ENCODE measurements around the gene SMC4.
A peak's percentile ranks its signal among the peaks of the same experiment; 100 is the strongest.
"Not testable (repeated sequence)": the region's sequence is repeated elsewhere in the genome, so short reads cannot be mapped to it uniquely, and the experiment has no call there.

The SMC4 gene

DNA sequence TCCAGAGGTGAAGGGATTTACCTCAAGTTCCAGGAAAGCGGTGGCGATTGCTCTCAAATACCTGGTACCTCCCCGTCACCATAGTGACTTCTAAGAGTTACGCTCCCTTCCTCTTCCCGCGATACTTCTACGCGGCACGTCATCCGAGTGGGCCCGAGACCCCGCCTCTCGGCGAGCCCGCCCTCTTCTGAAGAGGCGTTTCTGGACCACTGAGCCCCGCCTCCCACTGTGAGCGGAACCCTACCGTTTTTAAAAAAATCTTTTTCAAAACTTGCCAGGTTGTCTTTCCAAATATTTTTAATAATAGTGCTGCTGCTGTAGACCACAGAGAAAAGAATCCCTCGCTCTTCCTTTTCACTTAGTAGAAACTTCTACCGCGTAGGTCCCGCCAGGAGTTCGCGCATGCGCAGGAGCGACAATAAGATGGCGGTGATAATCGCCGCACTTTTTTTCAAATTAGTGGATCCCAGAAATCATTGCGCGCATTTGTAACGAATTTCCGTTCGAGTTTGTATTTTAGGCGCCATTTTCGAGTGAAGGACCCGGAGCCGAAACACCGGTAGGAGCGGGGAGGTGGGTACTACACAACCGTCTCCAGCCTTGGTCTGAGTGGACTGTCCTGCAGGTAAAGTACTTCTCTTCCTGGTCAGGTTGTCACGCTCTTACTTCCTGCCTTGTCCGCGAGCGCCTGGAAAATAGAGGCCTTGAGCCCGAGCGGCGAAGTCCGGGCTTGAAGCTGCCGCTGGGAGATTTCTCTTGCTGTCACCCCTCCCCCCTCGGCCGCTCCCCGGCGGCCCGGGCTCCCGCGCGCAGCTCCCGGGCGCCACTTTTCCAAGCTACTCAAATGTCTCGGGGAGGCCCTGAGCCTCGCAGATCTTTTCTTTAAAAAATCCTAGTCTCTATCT lies at the start of gene SMC4, which contains the start of gene IFT80:
TSS of gene SMC4 (plus strand) at position 526 of the 905 bp plus-strand sequence. CDS start 1,177 bp downstream, outside the sequence.
TSS of gene IFT80 (minus strand) at position 101 of the 905 bp plus-strand sequence. CDS start 14,625 bp downstream, outside the sequence.
- DNase-seq (ENCODE audit: low spot score) = peak; percentile 97

GRCh38 chr3:160355826-160356225 lies 43.6 kb upstream of the SMC4 start:
- DNase-seq (ENCODE audit: low spot score) = peak; percentile 6

GRCh38 chr3:160362896-160363295 lies 36.6 kb upstream of the SMC4 start:
- not testable (repeated sequence) for DNase-seq (ENCODE audit: low spot score)

GRCh38 chr3:160365869-160366522 lies 33.5 kb upstream of the SMC4 start:
- DNase-seq (ENCODE audit: low spot score) = no peak

DNA sequence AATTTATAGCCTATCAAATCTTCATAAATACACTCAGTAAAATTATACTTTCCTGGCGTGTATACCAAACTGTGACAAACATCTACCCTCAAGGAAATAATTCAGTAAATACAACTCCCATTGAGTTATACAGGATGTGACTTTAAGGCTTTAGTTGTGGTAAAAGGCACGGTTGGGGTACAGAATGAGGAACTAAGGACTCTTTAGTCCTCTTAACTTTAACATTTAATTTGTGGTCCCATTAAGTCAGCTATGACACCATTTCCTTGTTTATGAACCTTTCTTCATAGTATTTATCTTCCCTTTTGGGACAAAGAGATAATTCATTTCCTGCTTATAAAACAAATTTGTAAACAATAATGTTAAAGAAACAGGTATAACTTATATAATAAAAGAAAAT lies 30.6 kb upstream of the SMC4 start:
- DNase-seq (ENCODE audit: low spot score) = no peak

DNA sequence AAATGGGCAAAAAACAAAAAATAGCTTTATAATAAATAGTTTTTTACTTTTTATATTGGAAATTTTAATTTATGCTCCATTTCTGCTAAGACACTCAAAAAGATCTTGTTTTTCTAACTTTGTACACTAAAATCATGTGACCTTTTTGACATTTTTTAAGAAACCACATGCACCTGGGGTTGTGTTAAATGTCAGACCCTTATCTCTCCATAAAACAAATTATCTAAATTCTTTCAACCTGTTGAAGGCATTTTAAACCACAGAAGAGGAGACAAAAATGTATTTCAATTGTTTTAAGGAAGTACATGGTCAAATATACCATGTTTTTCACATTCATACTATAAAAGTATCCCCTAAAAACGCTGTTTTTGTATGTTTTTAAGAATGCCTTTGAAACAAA lies 29.7 kb upstream of the SMC4 start:
- DNase-seq (ENCODE audit: low spot score) = no peak

DNA sequence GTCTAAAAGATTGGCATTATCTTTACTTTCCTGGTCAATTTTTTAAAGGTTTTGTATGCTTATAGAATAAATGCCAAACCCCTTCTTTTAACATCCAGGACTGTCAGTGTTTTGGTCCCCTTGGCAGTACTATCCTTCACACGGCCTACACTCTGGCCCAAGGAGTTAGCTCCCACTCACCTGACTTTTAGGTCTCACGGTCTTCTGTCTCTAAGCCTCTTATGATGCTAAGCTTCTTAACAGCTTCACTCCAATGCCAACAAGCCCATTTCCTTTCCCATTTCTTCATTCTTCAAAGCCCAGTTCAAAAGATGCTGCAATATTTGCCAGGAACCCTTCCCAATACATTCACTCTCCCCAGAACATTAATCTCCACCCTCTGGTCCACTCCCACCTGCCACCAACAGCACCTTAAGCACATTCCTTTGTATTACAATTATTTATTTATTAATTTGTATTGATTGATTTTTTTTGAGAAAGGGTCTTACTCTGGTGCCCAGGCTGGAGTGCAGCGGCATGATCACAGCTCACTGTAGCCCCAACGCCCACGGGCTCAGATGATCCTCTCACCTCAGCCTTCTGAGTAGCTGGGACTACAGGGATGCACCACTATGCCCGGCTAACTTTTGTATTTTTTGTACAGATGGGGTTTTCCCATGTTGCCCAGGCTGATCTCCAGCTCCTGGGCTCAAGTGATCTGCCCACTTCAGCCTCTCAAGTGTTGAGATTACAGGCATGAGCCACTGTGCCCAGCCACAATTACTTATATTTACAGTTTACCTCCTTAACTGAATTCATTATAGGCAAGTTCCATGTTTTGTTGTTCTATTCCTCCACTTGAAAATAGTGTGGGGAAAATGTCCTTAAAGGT lies 28.2 kb upstream of the SMC4 start:
- no peak for DNase-seq (ENCODE audit: low spot score)

- no peak for DNase-seq (ENCODE audit: low spot score)
These were observed 26.7 kb upstream of the SMC4 start for GRCh38 chr3:160372780-160373179.

- DNase-seq (ENCODE audit: low spot score) = no peak
These were observed 25.8 kb upstream of the SMC4 start for GRCh38 chr3:160373655-160374054.

DNA sequence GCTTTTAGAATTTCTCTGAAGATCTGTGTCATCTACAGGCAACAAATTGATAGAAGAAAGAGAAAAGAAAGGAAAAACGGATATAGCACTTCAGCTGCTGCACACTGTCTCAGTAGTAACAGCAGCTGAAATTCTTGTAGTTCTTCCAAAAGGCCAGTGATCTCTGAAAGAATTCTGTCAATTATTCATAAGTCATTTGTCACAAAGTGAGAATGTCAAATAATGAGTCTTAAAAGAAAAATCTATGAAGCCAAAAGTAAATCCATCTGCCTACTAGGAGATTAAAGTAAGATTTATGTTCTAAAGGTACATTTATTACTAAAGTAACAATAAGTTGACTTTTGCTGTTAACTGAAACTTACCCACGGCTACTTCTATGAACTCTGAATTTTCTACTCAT lies 25.0 kb upstream of the SMC4 start:
- no peak for DNase-seq (ENCODE audit: low spot score)

DNA sequence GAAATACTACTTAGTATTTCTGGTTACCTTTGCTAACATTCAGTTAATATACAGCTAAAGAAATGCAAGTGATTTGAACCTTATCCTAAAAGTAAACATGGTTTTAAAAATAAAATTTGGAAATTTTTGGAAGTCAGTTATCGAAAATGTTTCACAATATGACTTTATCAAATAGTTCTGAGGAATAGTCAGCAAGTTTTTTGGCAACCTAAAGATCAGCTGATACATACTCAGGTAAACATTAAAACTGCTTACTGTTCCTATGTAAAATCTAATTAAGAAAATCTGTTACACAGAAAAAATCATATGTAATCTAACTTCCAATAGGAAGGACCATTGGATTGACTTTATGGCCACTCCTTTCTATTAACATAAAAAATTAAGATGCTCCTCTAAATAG lies 24.5 kb upstream of the SMC4 start:
- DNase-seq (ENCODE audit: low spot score) = no peak

DNA sequence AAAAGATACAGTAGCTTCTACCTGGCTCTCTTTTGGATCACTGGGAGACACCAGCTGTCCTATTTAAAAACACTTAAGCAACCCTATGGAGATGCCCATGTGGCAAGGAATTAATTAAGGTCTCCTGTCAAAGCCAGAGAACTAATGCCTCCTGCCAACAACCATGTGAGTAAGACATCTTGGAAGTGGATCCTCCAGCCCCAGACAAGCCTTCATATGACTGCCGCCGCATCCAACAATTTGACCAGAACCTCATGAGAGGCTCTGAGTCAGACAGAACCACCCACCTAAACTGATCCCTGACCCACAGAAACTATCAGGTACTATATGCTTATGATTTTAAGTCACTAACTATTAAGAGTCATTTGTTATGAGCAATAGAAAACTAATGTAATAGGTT lies 22.8 kb upstream of the SMC4 start:
- no peak for DNase-seq (ENCODE audit: low spot score)

DNA sequence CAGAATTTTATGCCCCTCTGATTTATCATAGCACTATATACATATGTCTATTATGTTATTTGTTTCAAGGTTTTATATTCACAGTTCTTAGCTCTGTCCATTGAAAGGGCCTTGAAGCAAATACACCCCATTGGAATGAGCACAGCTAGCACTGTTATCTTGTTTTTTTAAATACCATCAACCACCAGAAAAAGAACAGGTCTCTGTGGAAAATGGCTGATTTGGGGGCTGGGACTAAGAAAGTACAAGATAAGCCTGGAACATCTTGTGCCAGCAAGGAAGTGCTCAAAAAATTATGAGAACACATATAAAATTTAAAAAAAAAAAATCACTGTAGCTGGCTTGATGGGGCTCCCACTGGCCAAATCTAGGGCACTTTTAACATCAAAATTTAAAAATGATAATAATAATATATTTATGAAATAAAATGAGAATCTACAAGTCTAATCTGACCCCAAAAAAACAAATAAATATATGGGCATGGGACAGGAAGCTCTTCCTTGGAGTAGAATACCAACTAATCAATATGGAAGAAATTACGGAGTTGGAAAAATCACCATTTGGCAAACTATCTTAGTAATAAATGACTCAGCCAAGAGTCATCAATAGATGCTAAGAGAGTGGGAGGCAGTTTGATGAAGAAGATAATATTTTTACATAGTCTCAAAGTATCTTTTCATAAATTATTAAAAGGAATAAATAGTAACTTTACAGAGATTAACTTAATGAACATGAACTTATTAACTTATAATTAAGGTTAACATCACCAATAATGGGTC lies 20.9 kb upstream of the SMC4 start:
- DNase-seq (ENCODE audit: low spot score) = no peak

GRCh38 chr3:160379628-160380214 lies 19.7 kb upstream of the SMC4 start:
- DNase-seq (ENCODE audit: low spot score) = no peak

GRCh38 chr3:160381470-160381869 lies 18.0 kb upstream of the SMC4 start:
- DNase-seq (ENCODE audit: low spot score) = no peak

DNA sequence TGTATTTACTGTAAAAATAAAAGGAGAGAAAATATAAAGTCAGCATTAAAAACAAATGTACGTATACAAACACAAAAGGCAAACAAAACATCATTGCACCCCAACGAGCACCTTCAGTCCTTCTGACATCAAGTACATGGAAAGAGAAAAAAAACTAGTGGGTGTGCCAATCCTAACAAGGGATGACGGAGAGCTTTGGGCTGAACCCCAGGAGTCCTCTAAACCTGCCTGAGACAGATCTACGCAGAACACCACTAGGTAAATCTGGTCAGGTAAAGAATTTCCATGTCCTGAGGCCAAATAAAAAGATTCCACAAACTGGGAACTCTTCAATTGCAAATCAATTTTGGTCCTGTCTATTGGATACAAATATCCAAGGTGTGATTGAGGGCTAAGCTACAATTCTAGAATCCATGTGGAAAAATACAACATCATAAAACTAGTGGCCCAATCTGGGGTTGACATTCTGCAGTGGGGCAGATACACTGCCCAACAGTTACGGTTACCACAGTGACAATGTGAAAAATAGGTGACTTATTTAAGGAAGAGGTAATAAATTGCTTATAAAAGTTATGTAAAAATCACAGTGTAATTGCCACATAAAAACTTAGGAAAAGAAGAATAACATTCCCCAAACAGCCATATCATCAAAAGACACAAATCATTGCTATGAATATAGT lies 14.7 kb upstream of the SMC4 start:
- DNase-seq (ENCODE audit: low spot score) = no peak

DNA sequence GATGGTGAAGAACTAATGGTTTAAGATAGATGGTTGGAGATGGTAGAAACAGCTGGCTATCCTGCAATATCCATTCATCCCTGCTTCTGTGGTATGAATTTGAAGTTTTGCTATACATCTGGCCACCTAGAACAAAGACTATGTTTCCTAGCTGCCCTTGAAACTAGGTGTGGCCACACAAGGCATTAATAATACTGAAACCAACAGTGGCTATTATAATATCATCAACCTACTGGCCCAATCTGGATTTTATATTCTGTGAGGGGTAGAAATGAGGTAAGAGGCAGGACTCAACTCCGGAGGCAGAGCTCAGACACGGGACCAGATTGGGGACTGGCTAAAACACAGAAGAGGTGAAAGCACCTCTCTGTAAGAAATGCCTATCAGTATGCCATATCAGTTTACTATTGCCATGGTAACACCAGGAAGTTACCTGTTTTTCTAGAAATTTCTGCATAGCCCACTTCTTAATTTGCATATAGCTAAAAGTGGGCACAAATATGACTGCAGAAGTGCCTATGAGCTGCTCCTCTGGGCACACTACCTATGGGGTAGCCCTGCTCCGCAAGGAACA lies 8.8 kb upstream of the SMC4 start:
- DNase-seq (ENCODE audit: low spot score) = no peak

- DNase-seq (ENCODE audit: low spot score) = no peak
These were observed 6.7 kb upstream of the SMC4 start for GRCh38 chr3:160392798-160393197.

DNA sequence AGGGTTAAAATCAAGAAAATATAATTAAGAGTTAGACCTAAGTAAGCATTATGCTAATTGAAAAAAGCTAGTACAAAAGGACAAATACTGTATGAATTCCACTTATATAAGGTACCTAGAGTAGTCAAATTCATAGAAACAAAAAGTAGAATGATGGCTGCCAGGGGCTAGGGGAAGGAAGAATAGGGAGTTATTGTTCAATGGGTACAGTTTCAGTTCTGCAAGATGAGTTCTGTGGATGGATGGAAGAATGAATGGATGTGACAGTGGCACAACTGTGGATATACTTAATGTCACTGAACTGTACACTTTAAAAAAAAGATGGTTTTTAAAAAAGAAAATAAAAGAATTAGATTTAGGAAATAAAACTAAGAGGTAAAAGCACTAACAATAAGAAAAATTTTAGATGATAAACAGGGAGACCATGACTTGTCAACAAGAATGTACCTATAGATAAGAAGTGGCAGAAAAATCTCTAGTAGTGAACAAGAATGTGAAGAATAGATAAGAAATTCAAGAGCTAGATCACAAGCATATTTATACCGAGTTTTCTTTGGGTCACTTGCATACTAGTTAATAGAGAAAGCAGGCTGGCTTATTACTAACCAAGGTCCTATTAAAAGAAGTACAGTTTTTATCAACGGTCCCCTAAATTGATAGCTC lies 6.0 kb upstream of the SMC4 start:
- no peak for DNase-seq (ENCODE audit: low spot score)

- DNase-seq (ENCODE audit: low spot score) = no peak
These were observed 5.4 kb upstream of the SMC4 start for GRCh38 chr3:160394009-160394392.

All from Ammon's horn (tissue), 1 donor.